HCT116 (cell line): Measurements from ENCODE around the gene ANKRD26.

ENCODE experiments used
- CTCF ChIP-seq, 3 experiments: fragments of 200-600 bp in 1 of 3; sonication (generic) in 1 of 3; IDR thresholded peaks in 2 of 3; conservative IDR thresholded peaks in 1 of 3; 2 replicates each; pipeline ENCODE4 v1.5.1; 2012 to 2017; ENCODE audit warnings: low read depth in 2 of 3, low read length in 2 of 3, antibody characterized with exemption in 1 of 3, borderline replicate concordance in 1 of 3, control low read depth in 1 of 3, mild to moderate bottlenecking in 1 of 3, mixed read lengths in 1 of 3, mixed run types in 1 of 3, moderate library complexity in 1 of 3; ENCODE audit not compliant: insufficient read depth in 1 of 3
- POLR2A ChIP-seq: IDR thresholded peaks from 2 replicates; pipeline ENCODE4 v1.7.0; 2011; ENCODE audit warnings: borderline replicate concordance; ENCODE audit not compliant: insufficient read depth, insufficient read length; ENCODE audit errors: extremely low read depth
- REST ChIP-seq: IDR thresholded peaks from 2 replicates; pipeline ENCODE4 v1.6.1; 2012; ENCODE audit warnings: low read depth

GRCh38 chr10:27072436-27073114 is 27.7 kb downstream of the ANKRD26 start:
- TF ChIP-seq CTCF (IDR thresholded peaks at IDR 0.05 in 2 of 3, conservative IDR thresholded peaks at IDR 0.05 in 1 of 3; ENCODE audit: borderline replicate concordance in 1 of 3, insufficient read depth in 1 of 3, low read depth in 2 of 3, low read length in 2 of 3): 0 out of 6 replicates have a peak, but pooled peaks of 1 of the 3 experiments have one; percentile 28
- no peak for TF ChIP-seq POLR2A
- TF ChIP-seq REST: no peak
